T-cell (primary cell): Measurements from ENCODE around the gene SPATS2L. TPM values are rescaled to one million over a fixed set of nuclear protein-coding genes. Genes with fewer than 3 reads are reported as not detected.

Experiments
- ATAC-seq, 4 experiments: fragments of 200-7000 bp in 3 of 4; fragments of 150-1000 bp in 1 of 4; cut with Tn5 transposase; replicated peaks in 1 of 4; 1 replicate in 3 of 4; 2 replicates in 1 of 4; pipeline ENCODE4 v1.10.0; 2021; ENCODE audit warnings: moderate library complexity in 3 of 4, mild to moderate bottlenecking in 2 of 4, moderate number of reproducible peaks in 1 of 4
- CTCF ChIA-PET, 2 donors: fragments of 300-600 bp; sonication (Branson Sonifier 250); formaldehyde crosslinking; loops; one replicate each; lab custom pipeline; 2022; ENCODE audit warnings: antibody characterized with exemption in 2 of 2; lab: Charles Lee
- POLR2A ChIA-PET, 2 donors: fragments of 300-600 bp; sonication (Branson Sonifier 250); formaldehyde crosslinking; loops; one replicate each; lab custom pipeline; 2022; ENCODE audit warnings: antibody characterized with exemption in 2 of 2; lab: Charles Lee
- DNase-seq, 35 experiments: peaks; one replicate each; pipeline versions ENCODE4 v3.0.0 to v3.0.0-alpha.2; 2013 to 2023
- H3K27ac ChIP-seq: one replicate; pipeline ENCODE4 v1.5.1; 2013; ENCODE audit warnings: low read length
- H3K27me3 ChIP-seq, 2 experiments: replicated peaks in 1 of 2; 1 replicate in 1 of 2; 2 replicates in 1 of 2; pipeline versions ENCODE4 v1.6.1 to v1.7.0; 2013; ENCODE audit warnings: low read length in 1 of 2, mixed read lengths in 1 of 2; ENCODE audit not compliant: control insufficient read depth in 2 of 2, insufficient read depth in 2 of 2; ENCODE audit errors: extremely low read depth in 1 of 2
- H3K36me3 ChIP-seq, 2 donors: 1 replicate in 1 of 2; 2 replicates in 1 of 2; pipeline versions ENCODE4 v1.6.1 to v1.7.0; 2013; ENCODE audit warnings: low read length in 1 of 2; ENCODE audit not compliant: control insufficient read depth in 2 of 2, insufficient read depth in 1 of 2; ENCODE audit errors: extremely low read depth in 1 of 2
- H3K4me1 ChIP-seq, 2 experiments: 1 replicate in 1 of 2; 2 replicates in 1 of 2; pipeline versions ENCODE4 v1.6.1 to v1.7.0; 2013; ENCODE audit warnings: low read length in 2 of 2, mixed read lengths in 1 of 2; ENCODE audit not compliant: insufficient read depth in 2 of 2, control insufficient read depth in 1 of 2; ENCODE audit errors: extremely low read depth in 1 of 2
- H3K4me3 ChIP-seq, 2 donors: 1 replicate in 1 of 2; 2 replicates in 1 of 2; pipeline versions ENCODE4 v1.5.1 to v1.7.0; 2013; ENCODE audit warnings: mild to moderate bottlenecking in 2 of 2, low read length in 1 of 2, moderate library complexity in 1 of 2; ENCODE audit not compliant: control insufficient read depth in 1 of 2; ENCODE audit errors: extremely low read depth in 1 of 2
- H3K9me3 ChIP-seq: 2 replicates; pipeline ENCODE4 v1.7.0; 2013
- H3K27ac Mint-ChIP-seq, 2 donors: one replicate each; pipeline ENCODE4 v1.8.0; 2020 to 2021; ENCODE audit warnings: mild to moderate bottlenecking in 2 of 2, mixed read lengths in 2 of 2
- H3K27me3 Mint-ChIP-seq, 2 donors: one replicate each; pipeline ENCODE4 v1.8.0; 2021 to 2022; ENCODE audit warnings: mixed read lengths in 2 of 2
- H3K36me3 Mint-ChIP-seq: one replicate; pipeline ENCODE4 v1.8.0; 2021; ENCODE audit warnings: mixed read lengths
- H3K4me1 Mint-ChIP-seq, 3 donors: one replicate each; pipeline ENCODE4 v1.8.0; 2020 to 2022; ENCODE audit warnings: mixed read lengths in 3 of 3, mild to moderate bottlenecking in 1 of 3
- H3K4me3 Mint-ChIP-seq, 3 donors: one replicate each; pipeline ENCODE4 v1.8.0; 2020 to 2022; ENCODE audit warnings: mild to moderate bottlenecking in 3 of 3, mixed read lengths in 3 of 3, moderate library complexity in 3 of 3
- H3K9me3 Mint-ChIP-seq, 3 donors: one replicate each; pipeline ENCODE4 v1.8.0; 2020 to 2022; ENCODE audit warnings: mixed read lengths in 3 of 3
- WGBS: methylation state at CpG from one replicate; pipeline ENCODE4 v1.1.5; 2013; ENCODE audit warnings: missing lambda C conversion rate; ENCODE audit not compliant: insufficient coverage; 5-methylcytosine and 5-hydroxymethylcytosine counted together
- total RNA-seq, 35 experiments: library from RNA in 6 of 35; stranded (reverse) in 6 of 35; fragments of 120-200 nt in 1 of 35; gene quantifications; one replicate each; pipeline versions ENCODE4 v1.2.1 to v1.2.4 and lab custom pipeline; 2013 to 2026

SPATS2L gene
- total RNA-seq, 5 donors from 2014 or later (not counting 1 experiment from before 2014, with no cell fraction given): 5.4 to 9.3 (median 5.9) TPM

DNA sequence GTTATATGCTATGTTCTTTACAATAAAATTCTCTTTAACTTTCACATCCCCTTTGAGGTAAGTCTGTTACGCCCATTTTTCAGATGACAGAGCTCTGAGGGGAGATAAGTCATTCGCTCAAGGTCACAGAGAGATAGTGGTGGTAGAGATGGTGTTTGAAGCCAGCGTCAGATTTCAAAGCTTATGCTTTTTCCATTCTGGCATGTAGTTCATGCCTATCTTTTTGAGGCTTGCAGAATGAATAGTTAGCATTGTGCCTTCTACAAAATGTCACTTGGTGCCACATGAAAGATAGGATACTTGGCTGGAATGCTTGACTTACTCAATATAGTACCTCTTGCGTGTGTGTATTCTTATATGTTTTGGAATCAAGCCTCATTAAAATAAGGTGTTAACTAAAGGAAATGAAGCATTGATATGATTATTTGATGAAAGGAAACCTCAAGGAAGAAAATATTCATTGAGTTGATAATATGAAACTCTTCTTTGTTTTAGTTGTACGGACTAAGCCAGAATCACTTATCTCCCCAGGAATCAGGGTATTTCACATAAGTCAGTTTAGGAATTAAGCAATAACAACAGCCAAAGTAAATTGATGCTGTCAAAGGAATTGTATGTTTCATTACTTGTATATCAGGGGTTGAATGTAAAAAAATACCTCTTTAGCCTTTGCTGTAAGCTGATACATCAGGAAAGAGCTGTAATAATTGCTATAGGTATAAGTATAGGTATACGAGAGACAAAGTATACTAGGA, 15.5 kb downstream of the SPATS2L start:
- no peak for ATAC-seq
- Histone ChIP-seq H3K9me3 (no peaks in the 10 kb centered on the region), H3K27me3 (no peaks in the 10 kb centered on the region), H3K4me1 (no peaks in the 10 kb centered on the region), H3K36me3 (no peaks in the 10 kb centered on the region), H3K4me3 (no peak overlapping the region), H3K27ac (no peak overlapping the region)
- 66% methylated on average over 4 of the region's 6 CpGs for WGBS
- no peaks in the 10 kb centered on the region for H3K27me3 Mint-ChIP-seq
- H3K4me1 Mint-ChIP-seq: peaks cover 0 to 3% (median 2%) of the 10 kb centered on the region in 3 donors
- POLR2A ChIA-PET: interaction anchor here in 1 of 2 donors (0.7 kb wide), 1 partner anchor 9 kb away, joined by 3 read pairs; no protein-coding TSS in a partner anchor
- no peak overlapping the region for H3K4me3 Mint-ChIP-seq
- H3K27ac Mint-ChIP-seq: no peak overlapping the region
- no peaks in the 10 kb centered on the region for H3K36me3 Mint-ChIP-seq
- CTCF ChIA-PET: interaction anchor here in 1 of 2 donors (0.6 kb wide), 1 partner anchor 79 kb away, joined by 3 read pairs; no protein-coding TSS in a partner anchor
- H3K9me3 Mint-ChIP-seq: no peaks in the 10 kb centered on the region
- no peak for DNase-seq

DNA sequence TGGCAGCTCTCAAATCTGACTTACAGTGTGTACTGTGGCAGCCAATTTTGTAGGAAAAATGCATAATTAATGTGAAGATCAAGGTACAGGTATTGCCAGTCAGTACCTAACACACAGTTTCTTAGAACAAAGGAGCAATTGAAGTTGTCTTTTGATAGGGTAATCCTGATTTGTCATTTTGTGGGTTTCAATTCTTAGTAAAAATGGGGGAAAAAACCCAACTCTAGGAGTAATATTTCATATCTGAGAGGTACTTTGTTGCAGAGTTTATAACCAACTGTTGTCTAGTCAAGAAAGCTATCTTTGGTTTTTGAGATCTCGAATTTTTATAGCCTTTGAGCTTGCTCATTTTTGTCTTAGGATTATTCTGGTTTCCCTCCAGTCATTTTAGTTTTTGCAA, 16.1 kb downstream of the SPATS2L start:
- ATAC-seq (no peak), DNase-seq (no peak)
- ChIA-PET POLR2A (interaction anchor here in 1 of 2 donors (0.7 kb wide), 1 partner anchor 10 kb away, joined by 3 read pairs; no protein-coding TSS in a partner anchor), CTCF (interaction anchor here in 1 of 2 donors (0.6 kb wide), 1 partner anchor 79 kb away, joined by 3 read pairs; no protein-coding TSS in a partner anchor)
- H3K36me3 ChIP-seq: no peaks in the 10 kb centered on the region
- H3K27ac ChIP-seq: no peak overlapping the region
- Mint-ChIP-seq H3K4me3 (no peak overlapping the region), H3K36me3 (no peaks in the 10 kb centered on the region), H3K4me1 (peaks cover 0 to 3% (median 2%) of the 10 kb centered on the region in 3 donors), H3K27ac (no peak overlapping the region), H3K9me3 (no peaks in the 10 kb centered on the region), H3K27me3 (no peaks in the 10 kb centered on the region)
- H3K4me3 ChIP-seq: no peak overlapping the region
- no peaks in the 10 kb centered on the region for H3K9me3 ChIP-seq
- H3K4me1 ChIP-seq: no peaks in the 10 kb centered on the region
- no peaks in the 10 kb centered on the region for H3K27me3 ChIP-seq
- WGBS: 57% methylated on average over 1 of the region's 1 CpG

DNA sequence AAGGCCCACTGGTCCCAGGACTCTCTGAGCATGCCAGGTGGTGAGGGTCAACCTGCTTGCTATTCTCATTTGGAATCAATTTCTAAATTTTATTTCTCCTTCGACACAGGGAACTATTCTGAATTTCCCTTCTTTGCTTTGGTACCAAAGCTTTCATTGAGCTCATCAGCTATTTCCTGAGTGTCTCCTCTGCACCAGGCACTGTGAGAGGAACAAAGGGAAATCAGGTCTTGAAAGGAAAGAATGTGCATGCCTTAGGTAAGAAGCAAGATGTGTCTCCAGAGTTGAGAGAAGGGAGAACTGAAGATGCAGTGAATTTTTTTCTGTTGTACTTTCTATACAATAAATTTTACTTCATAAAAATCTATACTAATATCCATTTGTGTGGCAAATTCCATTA, 17.9 kb downstream of the SPATS2L start:
- no peaks in the 10 kb centered on the region for H3K27me3 ChIP-seq
- H3K36me3 ChIP-seq: no peaks in the 10 kb centered on the region
- no peak for DNase-seq
- H3K4me1 ChIP-seq: no peaks in the 10 kb centered on the region
- CTCF ChIA-PET: no interaction called here
- H3K27ac ChIP-seq: no peak overlapping the region
- H3K27me3 Mint-ChIP-seq: no peaks in the 10 kb centered on the region
- H3K36me3 Mint-ChIP-seq: no peaks in the 10 kb centered on the region
- ATAC-seq: no peak
- H3K9me3 ChIP-seq: no peaks in the 10 kb centered on the region
- no peak overlapping the region for H3K4me3 Mint-ChIP-seq
- POLR2A ChIA-PET: no interaction called here
- H3K4me3 ChIP-seq: no peak overlapping the region
- WGBS: no CpG with 5 or more reads among the region's 1 CpG
- H3K27ac Mint-ChIP-seq: no peak overlapping the region
- peaks cover 0 to 3% (median 2%) of the 10 kb centered on the region in 3 donors for H3K4me1 Mint-ChIP-seq
- H3K9me3 Mint-ChIP-seq: no peaks in the 10 kb centered on the region

DNA sequence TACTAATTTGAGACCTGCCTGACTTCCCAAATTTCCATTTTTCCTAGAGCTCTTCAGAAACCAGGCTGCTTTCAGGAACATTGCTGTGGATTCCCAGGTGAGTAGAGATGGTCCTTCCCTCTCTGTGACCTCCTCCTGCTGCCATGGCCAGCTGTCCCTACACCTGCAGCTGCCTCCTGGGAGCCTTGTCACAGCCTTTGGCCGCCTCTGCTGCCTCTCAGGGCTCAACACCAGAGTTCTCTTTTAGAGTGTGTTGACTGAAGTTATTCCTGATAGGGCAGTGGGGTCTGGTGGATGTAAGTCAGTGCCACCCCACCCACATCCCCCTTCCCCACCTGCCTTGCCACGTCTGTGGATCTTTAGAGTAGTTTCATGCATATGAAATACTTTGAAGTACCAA, 22.9 kb downstream of the SPATS2L start:
- WGBS: no CpG with 5 or more reads among the region's 2 CpGs
- Mint-ChIP-seq H3K36me3 (peaks cover 3% of the 10 kb centered on the region), H3K27me3 (no peaks in the 10 kb centered on the region), H3K27ac (no peak overlapping the region), H3K4me1 (no peaks in the 10 kb centered on the region), H3K4me3 (no peak overlapping the region), H3K9me3 (no peaks in the 10 kb centered on the region)
- ATAC-seq (no peak), DNase-seq (no peak)
- no peaks in the 10 kb centered on the region for H3K27me3 ChIP-seq
- no peaks in the 10 kb centered on the region for H3K36me3 ChIP-seq
- no peak overlapping the region for H3K27ac ChIP-seq
- H3K4me1 ChIP-seq: no peaks in the 10 kb centered on the region
- no peaks in the 10 kb centered on the region for H3K9me3 ChIP-seq
- no peak overlapping the region for H3K4me3 ChIP-seq
- ChIA-PET CTCF (no interaction called here), POLR2A (interaction anchor here in 1 of 2 donors (0.6 kb wide), 1 partner anchor 13 kb away, joined by 3 read pairs; no protein-coding TSS in a partner anchor)

DNA sequence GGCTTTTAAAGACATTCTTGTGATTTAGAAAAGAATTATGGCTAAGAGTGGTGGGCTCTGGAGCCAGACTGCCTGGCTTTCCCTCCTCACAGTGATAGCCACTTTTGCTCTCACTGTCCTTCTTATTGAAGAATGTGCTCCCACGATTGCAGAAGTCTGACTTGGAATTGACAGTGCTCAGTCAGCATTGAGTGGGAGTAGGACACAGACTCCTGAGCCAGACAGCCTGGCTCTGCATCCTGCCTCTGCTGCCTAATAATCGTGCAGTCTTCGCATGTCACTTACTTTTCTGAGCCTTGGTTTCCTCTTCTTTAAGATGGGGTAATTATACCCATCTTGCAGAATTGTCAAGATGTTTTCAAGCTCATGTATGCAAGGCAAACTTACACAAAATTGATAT, 23.3 kb downstream of the SPATS2L start:
- Mint-ChIP-seq H3K9me3 (no peaks in the 10 kb centered on the region), H3K27me3 (no peaks in the 10 kb centered on the region), H3K4me1 (no peaks in the 10 kb centered on the region), H3K36me3 (peaks cover 3% of the 10 kb centered on the region), H3K27ac (no peak overlapping the region), H3K4me3 (no peak overlapping the region)
- Histone ChIP-seq H3K9me3 (no peaks in the 10 kb centered on the region), H3K4me3 (no peak overlapping the region), H3K36me3 (no peaks in the 10 kb centered on the region), H3K27me3 (no peaks in the 10 kb centered on the region), H3K27ac (no peak overlapping the region), H3K4me1 (no peaks in the 10 kb centered on the region)
- ChIA-PET POLR2A (no interaction called here), CTCF (no interaction called here)
- DNase-seq (no peak), ATAC-seq (no peak)
- WGBS: 80% methylated on average over 2 of the region's 3 CpGs

DNA sequence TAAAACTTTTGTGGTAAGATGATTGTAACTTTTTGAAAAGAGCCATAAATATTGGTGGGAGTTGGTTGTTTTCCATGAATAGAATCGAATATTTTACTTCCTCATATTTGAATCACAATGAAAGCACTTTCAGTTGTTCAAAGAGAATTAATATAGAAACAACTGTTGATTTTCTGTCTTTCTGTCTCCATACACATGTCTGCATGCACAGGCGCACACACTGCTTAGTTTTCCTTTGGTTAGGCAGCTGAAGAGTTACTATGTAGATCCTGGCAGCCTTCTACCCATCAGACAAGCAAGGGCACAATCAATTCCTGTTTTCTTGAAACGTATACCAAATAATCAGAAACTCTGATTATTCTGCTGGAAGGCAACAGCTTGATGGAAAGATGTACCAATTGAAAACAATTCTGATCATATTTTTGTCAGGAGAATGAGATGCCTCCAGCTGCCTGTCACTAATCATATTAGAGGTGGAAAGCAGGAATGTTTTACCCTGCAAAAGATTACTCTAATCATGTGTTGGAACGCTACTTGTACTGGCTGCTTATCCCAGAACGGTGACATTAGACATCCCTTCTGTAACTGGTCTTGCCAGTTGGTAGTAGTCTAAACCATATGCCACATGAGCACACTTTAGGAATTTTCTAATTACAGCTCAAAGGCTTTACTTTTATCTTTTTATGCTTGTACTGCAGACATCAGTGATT, 24.0 kb downstream of the SPATS2L start:
- H3K27me3 Mint-ChIP-seq: no peaks in the 10 kb centered on the region
- H3K36me3 ChIP-seq: no peaks in the 10 kb centered on the region
- ChIA-PET POLR2A (no interaction called here), CTCF (interaction anchor here in 1 of 2 donors (0.6 kb wide), 1 partner anchor 25 kb away, joined by 5 read pairs; no protein-coding TSS in a partner anchor)
- no peaks in the 10 kb centered on the region for H3K9me3 ChIP-seq
- no peaks in the 10 kb centered on the region for H3K4me1 ChIP-seq
- peaks cover 3% of the 10 kb centered on the region for H3K36me3 Mint-ChIP-seq
- no peak overlapping the region for H3K27ac Mint-ChIP-seq
- H3K4me1 Mint-ChIP-seq: no peaks in the 10 kb centered on the region
- no peak overlapping the region for H3K27ac ChIP-seq
- no peaks in the 10 kb centered on the region for H3K27me3 ChIP-seq
- no peak overlapping the region for H3K4me3 ChIP-seq
- no peak for ATAC-seq
- H3K9me3 Mint-ChIP-seq: no peaks in the 10 kb centered on the region
- H3K4me3 Mint-ChIP-seq: no peak overlapping the region
- 100% methylated on average over 1 of the region's 5 CpGs for WGBS
- no peak for DNase-seq
